D341Med (cell line): ENCODE results near the gene RNF125.
A peak's percentile ranks its signal among the peaks of the same experiment; 100 is the strongest.
"Not testable (repeated sequence)": the region's sequence is repeated elsewhere in the genome, so short reads cannot be mapped to it uniquely, and the experiment has no call there.

Experiments used
- DNase-seq: peaks from one replicate; pipeline ENCODE4 v3.0.0; 2012; ENCODE audit warnings: low spot score

The RNF125 gene

GRCh38 chr18:32018331-32019250 lies at the start of gene RNF125:
RNF125 (plus strand) TSS chr18:32018825; CDS start chr18:32018864, 39 bp downstream.
- DNase-seq, result peak; percentile 91

- DNase-seq, result no peak
Observed at GRCh38 chr18:31970617-31971016, 48.0 kb upstream of the RNF125 start.

GRCh38 chr18:31973929-31974546 lies 44.6 kb upstream of the RNF125 start:
- no peak for DNase-seq

- no peak for DNase-seq
Observed at GRCh38 chr18:31976242-31976641, 42.4 kb upstream of the RNF125 start.

GRCh38 chr18:31977270-31977872 lies 41.3 kb upstream of the RNF125 start:
- peak; percentile 65 for DNase-seq

- no peak for DNase-seq
Observed at GRCh38 chr18:31978616-31979015, 40.0 kb upstream of the RNF125 start.

GRCh38 chr18:31979714-31980113 lies 38.9 kb upstream of the RNF125 start:
- DNase-seq, result no peak

GRCh38 chr18:31980863-31981262 lies 37.8 kb upstream of the RNF125 start:
- no peak for DNase-seq

- no peak for DNase-seq
Observed at GRCh38 chr18:31983020-31983419, 35.6 kb upstream of the RNF125 start.

GRCh38 chr18:31983976-31984375 lies 34.6 kb upstream of the RNF125 start:
- DNase-seq, result no peak

- DNase-seq, result no peak
Observed at GRCh38 chr18:31990823-31991222, 27.8 kb upstream of the RNF125 start.

- no peak for DNase-seq
Observed at GRCh38 chr18:31996007-31996406, 22.6 kb upstream of the RNF125 start.

- DNase-seq, result no peak
Observed at GRCh38 chr18:31998880-31999412, 19.7 kb upstream of the RNF125 start.

GRCh38 chr18:32001141-32001540 lies 17.5 kb upstream of the RNF125 start:
- not testable (repeated sequence) for DNase-seq

- not testable (repeated sequence) for DNase-seq
Observed at GRCh38 chr18:32003822-32004221, 14.8 kb upstream of the RNF125 start.

GRCh38 chr18:32010124-32010721 lies 8.4 kb upstream of the RNF125 start:
- no peak for DNase-seq

- no peak for DNase-seq
Observed at GRCh38 chr18:32011193-32011592, 7.4 kb upstream of the RNF125 start.

GRCh38 chr18:32019251-32019948 lies 775 bp downstream of the RNF125 start:
- peak; percentile 69 for DNase-seq

- DNase-seq, result not testable (repeated sequence)
Observed at GRCh38 chr18:32019949-32020625, 1.5 kb downstream of the RNF125 start.

GRCh38 chr18:32021756-32022564 lies 3.3 kb downstream of the RNF125 start:
- no peak for DNase-seq
